SK-N-SH (cell line): Measurements from ENCODE around the gene STRN3. TPM values are rescaled to one million over a fixed set of nuclear protein-coding genes. Genes with fewer than 3 reads are reported as not detected.

ENCODE experiments used
- CTCF ChIA-PET: fragments of 300-600, 350-600 bp; formaldehyde crosslinking; extraction: SDS; loops from one replicate; lab custom pipeline; 2021; lab: Yijun Ruan, JAX
- POLR2A ChIA-PET: fragments of 350-600 bp; sonication (Branson Sonifier 250); formaldehyde crosslinking; extraction: SDS; loops from one replicate; lab custom pipeline; 2020; ENCODE audit warnings: antibody characterized with exemption, inconsistent platforms; lab: Yijun Ruan, JAX
- DNase-seq: peaks from one replicate; pipeline ENCODE4 v3.0.0; 2012
- H2AFZ ChIP-seq: fragments of 200-600 bp; sonication (generic); 2 replicates; pipeline ENCODE4 v1.8.1; 2016; ENCODE audit warnings: antibody characterized with exemption, mild to moderate bottlenecking, low read depth
- H3F3A ChIP-seq: fragments of 200-600 bp; sonication (generic); replicated peaks from 2 replicates; pipeline ENCODE3; 2016; ENCODE audit warnings: antibody characterized with exemption, mild to moderate bottlenecking; ENCODE audit not compliant: insufficient read depth
- H3K27ac ChIP-seq, 2 experiments: fragments of 200-500 bp in 1 of 2; fragments of 200-600 bp in 1 of 2; sonication (Bioruptor generic) in 1 of 2; sonication (generic), shearing (Covaris generic) in 1 of 2; 2 replicates each; pipeline versions ENCODE4 v1.5.1 to v1.6.1; 2014 to 2016; ENCODE audit warnings: low read depth in 2 of 2, inconsistent platforms in 1 of 2, low read length in 1 of 2, mild to moderate bottlenecking in 1 of 2, mixed read lengths in 1 of 2
- H3K27me3 ChIP-seq: fragments of 200-600 bp; sonication (generic), shearing (Covaris generic); 2 replicates; pipeline ENCODE4 v1.6.1; 2016; ENCODE audit warnings: mixed run types; ENCODE audit not compliant: insufficient read depth
- H3K36me3 ChIP-seq, 2 experiments: fragments of 200-500 bp in 1 of 2; fragments of 200-600 bp in 1 of 2; sonication (Bioruptor generic) in 1 of 2; sonication (generic) in 1 of 2; replicated peaks in 1 of 2; 2 replicates each; pipeline versions ENCODE3 to v1.5.1; 2014 to 2016; ENCODE audit warnings: low read length in 1 of 2, mild to moderate bottlenecking in 1 of 2; ENCODE audit not compliant: insufficient read depth in 2 of 2, control insufficient read depth in 1 of 2
- H3K4me1 ChIP-seq, 2 experiments: fragments of 200-500 bp in 1 of 2; fragments of 200-600 bp in 1 of 2; sonication (Bioruptor generic) in 1 of 2; sonication (generic), shearing (Covaris generic) in 1 of 2; 2 replicates each; pipeline versions ENCODE4 v1.5.1 to v1.6.1; 2014 to 2016; ENCODE audit warnings: low read depth in 1 of 2, low read length in 1 of 2, mixed run types in 1 of 2; ENCODE audit not compliant: insufficient read depth in 2 of 2, control insufficient read depth in 1 of 2
- H3K4me2 ChIP-seq: fragments of 200-600 bp; sonication (generic), shearing (Covaris generic); 2 replicates; pipeline ENCODE4 v1.6.1; 2017; ENCODE audit warnings: mixed run types
- H3K4me3 ChIP-seq, 2 experiments: fragments of 200-500 bp in 1 of 2; fragments of 200-600 bp in 1 of 2; sonication (Bioruptor generic) in 1 of 2; sonication (generic), shearing (Covaris generic) in 1 of 2; 2 replicates each; pipeline versions ENCODE4 v1.5.1 to v1.8.1; 2014 to 2016; ENCODE audit warnings: low read depth in 2 of 2, inconsistent platforms in 1 of 2, low read length in 1 of 2, mild to moderate bottlenecking in 1 of 2, mixed read lengths in 1 of 2, moderate library complexity in 1 of 2
- H3K79me2 ChIP-seq: fragments of 200-600 bp; sonication (generic); 2 replicates; pipeline ENCODE4 v1.8.1; 2017; ENCODE audit warnings: mild to moderate bottlenecking; ENCODE audit not compliant: insufficient read depth
- H3K9ac ChIP-seq: fragments of 200-600 bp; sonication (generic); 2 replicates; pipeline ENCODE4 v1.6.1; 2017; ENCODE audit warnings: mixed run types
- H3K9me2 ChIP-seq: fragments of 200-600 bp; sonication (generic); 2 replicates; pipeline ENCODE4 v1.6.1; 2017; ENCODE audit warnings: mixed run types
- H3K9me3 ChIP-seq: fragments of 200-600 bp; sonication (generic); 2 replicates; pipeline ENCODE4 v1.6.1; 2017; ENCODE audit warnings: mixed run types, mild to moderate bottlenecking, moderate library complexity
- H4K20me1 ChIP-seq: fragments of 200-600 bp; sonication (generic); 2 replicates; pipeline ENCODE4 v1.6.1; 2017; ENCODE audit warnings: mild to moderate bottlenecking, mixed run types; ENCODE audit not compliant: insufficient read depth
- CHD2 ChIP-seq: fragments of 150-350 bp; IDR thresholded peaks from 2 replicates; pipeline ENCODE4 v1.6.1; 2018; ENCODE audit warnings: low read length; ENCODE audit not compliant: partially characterized antibody
- ELF1 ChIP-seq: IDR thresholded peaks from 2 replicates; pipeline ENCODE4 v1.4.0; 2012
- EP300 ChIP-seq, 2 experiments: IDR thresholded peaks; 2 replicates each; pipeline versions ENCODE4 v1.4.0 to v1.6.1; 2012; ENCODE audit warnings: borderline replicate concordance in 1 of 2, low read depth in 1 of 2, low read length in 1 of 2
- EZH2phosphoT487 ChIP-seq: fragments of 200-600 bp; sonication (generic); IDR thresholded peaks from 2 replicates; pipeline ENCODE4 v1.6.1; 2017; ENCODE audit warnings: low read depth, mixed run types, mild to moderate bottlenecking, antibody characterized with exemption, moderate library complexity, borderline replicate concordance
- FOSL2 ChIP-seq: IDR thresholded peaks from 2 replicates; pipeline ENCODE4 v1.4.0; 2012; ENCODE audit warnings: low read depth, mild to moderate bottlenecking, moderate library complexity, borderline replicate concordance
- FOXJ3 ChIP-seq: sonication (generic); formaldehyde crosslinking; IDR thresholded peaks from 2 replicates; pipeline ENCODE4 v1.5.1; 2020; ENCODE audit warnings: mild to moderate bottlenecking, missing genetic modification reagents
- MXI1 ChIP-seq: IDR thresholded peaks from 2 replicates; pipeline ENCODE4 v1.6.1; 2012; ENCODE audit warnings: mild to moderate bottlenecking, low read depth, low read length, improper control_type of control experiment
- NFIC ChIP-seq: IDR thresholded peaks from 2 replicates; pipeline ENCODE4 v1.4.0; 2012; ENCODE audit warnings: borderline replicate concordance
- PBX3 ChIP-seq: IDR thresholded peaks from 2 replicates; pipeline ENCODE4; 2012
- POLR2AphosphoS5 ChIP-seq: IDR thresholded peaks from 2 replicates; pipeline ENCODE4 v1.6.1; 2012; ENCODE audit warnings: low read depth, low read length
- RAD21 ChIP-seq: IDR thresholded peaks from 2 replicates; pipeline ENCODE4 v1.6.1; 2012; ENCODE audit warnings: mild to moderate bottlenecking, low read length
- REST ChIP-seq: IDR thresholded peaks from 2 replicates; pipeline ENCODE4 v1.6.1; 2012; ENCODE audit warnings: mild to moderate bottlenecking, low read depth, low read length, moderate library complexity
- RFX5 ChIP-seq: IDR thresholded peaks from 2 replicates; pipeline ENCODE4 v1.6.1; 2012; ENCODE audit warnings: mild to moderate bottlenecking, improper control_type of control experiment, low read length
- SMC3 ChIP-seq: IDR thresholded peaks from 2 replicates; pipeline ENCODE4 v1.6.1; 2012; ENCODE audit warnings: low read depth, low read length, improper control_type of control experiment
- TEAD4 ChIP-seq: IDR thresholded peaks from 2 replicates; pipeline ENCODE4 v1.4.0; 2012; ENCODE audit warnings: mild to moderate bottlenecking, borderline replicate concordance; ENCODE audit not compliant: insufficient read depth
- YY1 ChIP-seq: IDR thresholded peaks from 2 replicates; pipeline ENCODE4 v1.4.0; 2012; ENCODE audit warnings: low read depth, mild to moderate bottlenecking
- ZBTB33 ChIP-seq: IDR thresholded peaks from 2 replicates; pipeline ENCODE4 v1.4.0; 2012; ENCODE audit warnings: low read depth, borderline replicate concordance
- WGBS: methylation state at CpG from one replicate; pipeline ENCODE4 v1.1.6; 2017; ENCODE audit warnings: low lambda C conversion rate; 5-methylcytosine and 5-hydroxymethylcytosine counted together
- polyA plus RNA-seq, 3 experiments: library from polyadenylated mRNA; depleted of rRNA; stranded (reverse); fragments of >200 nt; gene quantifications; 2 replicates each; pipeline ENCODE4 v1.2.3, GENCODE V29; 2012
- TF ChIP-seq, protein P1 (sequence below): fragments of 200-600 bp; sonication (generic); IDR thresholded peaks from 2 replicates; pipeline ENCODE4 v1.6.1; 2017; ENCODE audit warnings: antibody characterized with exemption, mild to moderate bottlenecking, moderate library complexity

Gene STRN3
- polyA plus RNA-seq, 1 of the 3 experiments (the other 2 are of a cell fraction), result 7.2 TPM

DNA sequence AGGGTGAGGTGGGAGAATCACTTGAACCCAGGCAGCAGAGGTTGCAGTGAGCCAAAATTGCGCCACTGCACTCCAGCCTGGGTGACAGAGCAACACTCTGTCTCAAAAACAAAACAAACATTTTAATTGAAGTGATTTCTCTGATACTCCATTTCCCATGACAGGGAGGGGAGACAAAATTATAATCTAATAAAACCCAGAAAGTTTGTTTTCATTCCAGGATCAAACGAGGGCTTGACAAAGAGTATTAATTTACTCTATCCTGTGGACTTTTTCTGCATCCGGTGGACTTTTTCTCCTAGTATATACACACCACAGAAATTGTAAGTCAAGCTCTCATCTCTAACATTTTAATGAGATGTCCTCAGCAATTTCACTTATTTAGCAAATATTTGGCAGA, 15.2 kb downstream of the STRN3 start:
- 92% methylated on average over 3 of the region's 3 CpGs for WGBS
- TF ChIP-seq CHD2, result no peak
- TF ChIP-seq POLR2AphosphoS5, result no peak
- no peak for TF ChIP-seq RFX5
- TF ChIP-seq SMC3, result no peak
- no peak for TF ChIP-seq EZH2phosphoT487
- TF ChIP-seq TEAD4, result no peak
- no peak for TF ChIP-seq FOSL2
- TF ChIP-seq PBX3, result no peak
- TF ChIP-seq ELF1, result no peak
- no peaks in the 10 kb centered on the region for H3K9me3 ChIP-seq
- POLR2A ChIA-PET, result no interaction called here
- H3F3A ChIP-seq, result peaks cover 4% of the 10 kb centered on the region
- H3K9ac ChIP-seq, result no peak overlapping the region
- H3K4me1 ChIP-seq, result peaks cover 0 to 2% of the 10 kb centered on the region in 2 experiments; a peak in 1 of 4 replicates
- H3K27ac ChIP-seq, result no peak overlapping the region
- H3K9me2 ChIP-seq, result no peaks in the 10 kb centered on the region
- CTCF ChIA-PET, result no interaction called here
- H3K27me3 ChIP-seq, result no peaks in the 10 kb centered on the region
- H3K36me3 ChIP-seq, result peaks cover 0 to 19% of the 10 kb centered on the region in 2 experiments
- H2AFZ ChIP-seq, result no peak overlapping the region
- peaks cover 100% of the 10 kb centered on the region for H3K79me2 ChIP-seq
- H3K4me2 ChIP-seq, result no peak overlapping the region
- H3K4me3 ChIP-seq, result no peak overlapping the region
- H4K20me1 ChIP-seq, result peaks cover 80% of the 10 kb centered on the region
- DNase-seq, result no peak

DNA sequence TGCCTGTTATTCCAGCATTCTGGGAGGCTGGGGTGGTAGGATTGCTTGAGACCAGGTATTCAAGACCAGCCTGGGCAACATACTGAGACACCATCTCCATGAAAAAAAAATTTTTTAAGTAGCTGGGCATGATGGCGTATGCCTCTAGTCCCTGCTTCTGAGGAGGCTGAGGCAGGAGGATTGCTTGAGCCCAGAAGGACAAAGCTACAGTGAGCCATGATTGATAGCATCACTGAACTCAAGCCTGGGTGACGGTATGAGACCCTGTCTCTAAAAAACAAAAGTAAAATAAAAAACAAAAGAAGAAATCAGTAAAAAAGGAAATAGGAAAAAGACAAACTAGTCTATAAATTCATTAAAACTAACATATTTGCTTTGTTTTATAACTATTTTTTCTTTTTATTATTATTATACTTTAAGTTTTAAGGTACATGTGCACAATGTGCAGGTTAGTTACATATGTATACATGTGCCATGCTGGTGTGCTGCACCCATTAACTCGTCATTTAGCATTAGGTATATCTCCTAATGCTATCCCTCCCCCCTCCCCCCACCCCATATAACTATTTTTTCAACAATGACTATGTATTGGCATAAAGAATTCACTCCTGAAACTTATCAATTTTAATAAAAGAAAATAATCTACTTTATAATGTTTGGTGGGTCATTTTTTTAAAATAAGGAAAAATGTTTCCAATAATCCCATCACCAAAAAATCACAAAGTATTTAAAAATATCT, 16.2 kb downstream of the STRN3 start:
- Histone ChIP-seq H3K27ac (no peak overlapping the region), H3K79me2 (peaks cover 100% of the 10 kb centered on the region), H3K36me3 (peaks cover 0 to 16% of the 10 kb centered on the region in 2 experiments), H3K4me2 (no peak overlapping the region), H3K27me3 (no peaks in the 10 kb centered on the region), H2AFZ (no peak overlapping the region)
- 96% methylated on average over 3 of the region's 3 CpGs for WGBS
- no peak for DNase-seq
- CTCF ChIA-PET, result no interaction called here
- POLR2A ChIA-PET, result no interaction called here
- no peak for TF ChIP-seq ZBTB33
- no peak for TF ChIP-seq FOSL2
- TF ChIP-seq YY1, result no peak
- TF ChIP-seq ELF1, result no peak
- no peak for TF ChIP-seq RAD21
- TF ChIP-seq FOXJ3 (CRISPR knock-in tag), result no peak
- TF ChIP-seq RFX5, result no peak
- no peak for TF ChIP-seq REST
- TF ChIP-seq NFIC, result no peak
- TF ChIP-seq MXI1, result no peak
- no peak for TF ChIP-seq EP300 (IDR thresholded peaks at IDR 0.05; ENCODE audit: borderline replicate concordance in 1 of 2, low read depth in 1 of 2, low read length in 1 of 2)
- TF ChIP-seq, protein P1, sequence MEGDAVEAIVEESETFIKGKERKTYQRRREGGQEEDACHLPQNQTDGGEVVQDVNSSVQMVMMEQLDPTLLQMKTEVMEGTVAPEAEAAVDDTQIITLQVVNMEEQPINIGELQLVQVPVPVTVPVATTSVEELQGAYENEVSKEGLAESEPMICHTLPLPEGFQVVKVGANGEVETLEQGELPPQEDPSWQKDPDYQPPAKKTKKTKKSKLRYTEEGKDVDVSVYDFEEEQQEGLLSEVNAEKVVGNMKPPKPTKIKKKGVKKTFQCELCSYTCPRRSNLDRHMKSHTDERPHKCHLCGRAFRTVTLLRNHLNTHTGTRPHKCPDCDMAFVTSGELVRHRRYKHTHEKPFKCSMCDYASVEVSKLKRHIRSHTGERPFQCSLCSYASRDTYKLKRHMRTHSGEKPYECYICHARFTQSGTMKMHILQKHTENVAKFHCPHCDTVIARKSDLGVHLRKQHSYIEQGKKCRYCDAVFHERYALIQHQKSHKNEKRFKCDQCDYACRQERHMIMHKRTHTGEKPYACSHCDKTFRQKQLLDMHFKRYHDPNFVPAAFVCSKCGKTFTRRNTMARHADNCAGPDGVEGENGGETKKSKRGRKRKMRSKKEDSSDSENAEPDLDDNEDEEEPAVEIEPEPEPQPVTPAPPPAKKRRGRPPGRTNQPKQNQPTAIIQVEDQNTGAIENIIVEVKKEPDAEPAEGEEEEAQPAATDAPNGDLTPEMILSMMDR, result no peak
- no peak for TF ChIP-seq POLR2AphosphoS5
- TF ChIP-seq EZH2phosphoT487, result no peak
- TF ChIP-seq, all 33 proteins: peak for 0
- Histone ChIP-seq H3K4me1 (no peaks in the 10 kb centered on the region), H3K9ac (no peak overlapping the region), H3K9me3 (no peaks in the 10 kb centered on the region), H4K20me1 (peaks cover 76% of the 10 kb centered on the region), H3F3A (peaks cover 4% of the 10 kb centered on the region), H3K9me2 (no peaks in the 10 kb centered on the region), H3K4me3 (no peak overlapping the region)
